K562 treated with DMSO at 1 percent for 24 hours (cell line): ENCODE data around the gene CYBRD1. TPM values are rescaled to one million over a fixed set of nuclear protein-coding genes. Genes with fewer than 3 reads are reported as not detected.

Experiments
- total RNA-seq: library from RNA; unstranded; fragments of 300-600 nt; gene quantifications from 2 replicates; pipeline ENCODE4 v1.2.3, GENCODE V29; 2022; ENCODE audit warnings: low read depth; ENCODE audit not compliant: insufficient read depth

The CYBRD1 gene, protein sequence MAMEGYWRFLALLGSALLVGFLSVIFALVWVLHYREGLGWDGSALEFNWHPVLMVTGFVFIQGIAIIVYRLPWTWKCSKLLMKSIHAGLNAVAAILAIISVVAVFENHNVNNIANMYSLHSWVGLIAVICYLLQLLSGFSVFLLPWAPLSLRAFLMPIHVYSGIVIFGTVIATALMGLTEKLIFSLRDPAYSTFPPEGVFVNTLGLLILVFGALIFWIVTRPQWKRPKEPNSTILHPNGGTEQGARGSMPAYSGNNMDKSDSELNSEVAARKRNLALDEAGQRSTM
- total RNA-seq: 8.8 and 15.2 TPM in 2 replicates

DNA sequence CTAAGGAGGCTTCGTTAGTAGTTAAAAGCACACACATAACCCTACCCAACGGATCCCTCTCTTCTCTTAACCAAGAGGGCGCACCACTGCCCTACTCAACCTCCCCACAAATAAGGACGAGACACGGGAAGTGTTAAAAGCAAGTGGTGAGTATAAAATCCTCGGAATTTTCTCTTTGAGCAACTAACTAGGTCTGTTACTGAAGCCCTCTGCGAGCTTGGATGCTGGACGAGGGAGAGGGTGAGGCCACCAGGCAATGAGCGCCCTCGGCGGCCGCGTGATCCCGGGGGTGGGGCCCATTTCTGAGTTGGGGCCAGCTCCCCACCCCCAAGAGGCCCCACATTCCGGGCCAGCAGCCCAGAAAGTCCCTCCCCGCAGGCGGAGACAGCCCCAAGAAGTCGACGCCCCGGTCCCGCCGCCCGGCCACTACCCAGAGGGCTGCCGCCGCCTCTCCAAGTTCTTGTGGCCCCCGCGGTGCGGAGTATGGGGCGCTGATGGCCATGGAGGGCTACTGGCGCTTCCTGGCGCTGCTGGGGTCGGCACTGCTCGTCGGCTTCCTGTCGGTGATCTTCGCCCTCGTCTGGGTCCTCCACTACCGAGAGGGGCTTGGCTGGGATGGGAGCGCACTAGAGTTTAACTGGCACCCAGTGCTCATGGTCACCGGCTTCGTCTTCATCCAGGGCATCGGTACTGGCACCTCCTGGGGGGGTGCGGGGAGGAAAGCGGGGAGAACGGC is at the start of gene CYBRD1:
CYBRD1 (plus strand) TSS at position 423 of the 736 bp plus-strand sequence; CDS start at position 495, 72 bp downstream.

Other genes starting within 250 kb of the CYBRD1 start
- 6.9 and 14.2 TPM in 2 replicates for gene METTL8, start 88.5 kb upstream of the CYBRD1 start, total RNA-seq
- gene DCAF17, start 88.2 kb upstream of the CYBRD1 start, total RNA-seq: 7.1 and 7.3 TPM in 2 replicates
- 65.5 and 76.8 TPM in 2 replicates for gene DYNC1I2, start 165.0 kb downstream of the CYBRD1 start, total RNA-seq